ENCODE data around the gene JAZF1. TPM values are rescaled to one million over a fixed set of nuclear protein-coding genes. Genes with fewer than 3 reads are reported as not detected.

JAZF1 gene
- total RNA-seq, 1 experiment from 2014 or later, result 0.95 TPM

DNA sequence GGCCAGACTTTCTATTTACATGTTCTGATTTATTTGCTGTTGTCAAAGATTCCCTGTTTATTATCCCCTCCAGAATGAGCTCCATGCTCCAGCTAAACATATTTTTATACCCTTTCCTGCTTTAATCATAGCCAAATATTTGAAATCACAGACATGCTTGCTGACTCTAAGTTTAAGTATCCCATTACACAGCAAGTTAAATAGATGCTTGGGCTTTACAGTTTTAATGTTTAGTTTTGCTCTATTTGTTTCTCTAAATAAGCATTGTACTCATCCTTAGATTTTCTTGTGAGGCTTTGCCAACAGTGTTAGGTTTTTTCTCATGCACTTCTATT is 243.9 kb downstream of the JAZF1 start:
- peaks cover 4% of the 10 kb centered on the region for H3K27me3 Mint-ChIP-seq (ENCODE audit: insufficient read depth, unreplicated experiment)
- Histone ChIP-seq H3K9me3 (no peaks in the 10 kb centered on the region), H3K36me3 (ENCODE audit: control insufficient read depth, insufficient read depth, low read length) (no peaks in the 10 kb centered on the region), H3K4me3 (ENCODE audit: low read depth, low read length) (no peak overlapping the region), H3K4me1 (no peaks in the 10 kb centered on the region), H3K27me3 (replicated peaks; ENCODE audit: control insufficient read depth, insufficient read depth, low read length) (no peaks in the 10 kb centered on the region; the same call in 1 of the 2 replicates)
- no peak for DNase-seq
- no peak for TF ChIP-seq CTCF (IDR thresholded peaks at IDR 0.05; ENCODE audit: insufficient read depth in 1 of 2, low read depth in 1 of 2, low read length in 1 of 2, severe bottlenecking in 1 of 2, unreplicated experiment in 1 of 2)
- ChIA-PET CTCF (interaction anchor here (0.6 kb wide), 1 partner anchor 15 kb away, joined by 4 read pairs; no protein-coding TSS in a partner anchor), POLR2A (no interaction called here)
- no peak overlapping the region for H3K27ac Mint-ChIP-seq (ENCODE audit: unreplicated experiment)
- H3K4me1 Mint-ChIP-seq (ENCODE audit: low read depth, unreplicated experiment), result no peaks in the 10 kb centered on the region
- H3K4me3 Mint-ChIP-seq (ENCODE audit: unreplicated experiment), result no peak overlapping the region
- no peaks in the 10 kb centered on the region for H3K36me3 Mint-ChIP-seq (ENCODE audit: insufficient read depth, unreplicated experiment)
- intact Hi-C loops (cut with micrococcal nuclease; ENCODE audit: unreplicated experiment), result no loop called here
- BruUV-seq (replicated peaks), result no TSS peak
- H3K9me3 Mint-ChIP-seq (ENCODE audit: unreplicated experiment), result no peaks in the 10 kb centered on the region

- no peaks in the 10 kb centered on the region for H3K4me1 Mint-ChIP-seq (ENCODE audit: low read depth, unreplicated experiment)
- peaks cover 4% of the 10 kb centered on the region for H3K27me3 Mint-ChIP-seq (ENCODE audit: insufficient read depth, unreplicated experiment)
- H3K27ac Mint-ChIP-seq (ENCODE audit: unreplicated experiment), result no peak overlapping the region
- Histone ChIP-seq H3K36me3 (ENCODE audit: control insufficient read depth, insufficient read depth, low read length) (no peaks in the 10 kb centered on the region), H3K4me1 (no peaks in the 10 kb centered on the region), H3K9me3 (no peaks in the 10 kb centered on the region), H3K4me3 (ENCODE audit: low read depth, low read length) (no peak overlapping the region), H3K27me3 (replicated peaks; ENCODE audit: control insufficient read depth, insufficient read depth, low read length) (no peaks in the 10 kb centered on the region; the same call in 1 of the 2 replicates)
- CTCF ChIA-PET, result interaction anchor here (0.6 kb wide), 1 partner anchor 15 kb away, joined by 4 read pairs; no protein-coding TSS in a partner anchor
- H3K9me3 Mint-ChIP-seq (ENCODE audit: unreplicated experiment), result no peaks in the 10 kb centered on the region
- no TSS peak for BruUV-seq (replicated peaks)
- TF ChIP-seq CTCF (IDR thresholded peaks at IDR 0.05; ENCODE audit: insufficient read depth in 1 of 2, low read depth in 1 of 2, low read length in 1 of 2, severe bottlenecking in 1 of 2, unreplicated experiment in 1 of 2), result no peak
- POLR2A ChIA-PET, result no interaction called here
- no peaks in the 10 kb centered on the region for H3K36me3 Mint-ChIP-seq (ENCODE audit: insufficient read depth, unreplicated experiment)
- no peak overlapping the region for H3K4me3 Mint-ChIP-seq (ENCODE audit: unreplicated experiment)
- intact Hi-C loops (cut with micrococcal nuclease; ENCODE audit: unreplicated experiment), result no loop called here
- DNase-seq, result no peak
Measured at GRCh38 chr7:27936047-27936767, 244.4 kb downstream of the JAZF1 start.

DNA sequence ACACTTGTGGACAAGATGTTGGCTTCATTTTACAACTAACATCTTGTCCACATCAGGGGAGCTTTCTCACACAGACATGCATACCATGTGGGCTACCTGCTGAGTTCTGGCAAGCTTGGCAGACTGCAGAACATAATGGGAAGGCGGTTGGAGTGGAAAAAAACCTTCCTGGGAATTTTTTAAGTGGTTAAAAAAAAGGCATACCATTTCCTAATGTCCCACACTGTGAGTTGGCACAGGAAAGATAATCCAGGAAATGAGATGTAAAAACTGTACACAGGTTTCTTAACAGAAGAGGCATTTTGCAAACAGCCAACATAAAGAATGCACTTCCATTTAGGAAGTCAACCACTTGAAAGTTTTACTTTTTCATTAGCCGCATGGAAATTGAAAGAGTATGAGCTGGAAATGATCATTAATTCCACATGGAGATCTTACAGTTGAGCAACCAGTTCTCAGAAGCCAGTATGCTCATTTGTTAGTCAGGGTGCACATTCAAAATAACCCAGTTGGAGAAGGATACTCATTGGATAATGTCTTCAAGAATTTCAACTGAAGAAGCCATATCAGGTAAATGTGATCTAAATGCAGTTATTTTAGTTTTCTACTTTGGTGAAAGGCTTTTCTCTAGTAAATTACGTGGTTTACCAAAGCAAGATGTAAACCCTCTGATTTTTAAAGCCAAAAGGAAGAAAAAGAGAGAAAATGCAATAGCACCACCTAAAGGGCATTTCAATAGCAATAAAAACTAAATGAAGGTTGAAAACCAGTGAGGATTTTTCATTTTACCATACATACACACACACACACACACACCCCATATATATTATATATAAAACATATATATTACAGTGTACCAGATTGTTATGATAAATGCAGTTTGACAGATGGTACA is 246.7 kb downstream of the JAZF1 start:
- Mint-ChIP-seq H3K36me3 (ENCODE audit: insufficient read depth, unreplicated experiment) (no peaks in the 10 kb centered on the region), H3K9me3 (ENCODE audit: unreplicated experiment) (no peaks in the 10 kb centered on the region), H3K27me3 (ENCODE audit: insufficient read depth, unreplicated experiment) (no peaks in the 10 kb centered on the region), H3K4me1 (ENCODE audit: low read depth, unreplicated experiment) (no peaks in the 10 kb centered on the region), H3K27ac (ENCODE audit: unreplicated experiment) (no peak overlapping the region), H3K4me3 (ENCODE audit: unreplicated experiment) (no peak overlapping the region)
- Histone ChIP-seq H3K4me3 (ENCODE audit: low read depth, low read length) (no peak overlapping the region), H3K27me3 (replicated peaks; ENCODE audit: control insufficient read depth, insufficient read depth, low read length) (no peaks in the 10 kb centered on the region), H3K36me3 (ENCODE audit: control insufficient read depth, insufficient read depth, low read length) (no peaks in the 10 kb centered on the region), H3K9me3 (no peaks in the 10 kb centered on the region), H3K4me1 (no peaks in the 10 kb centered on the region)
- no TSS peak for BruUV-seq (replicated peaks)
- intact Hi-C loops (cut with micrococcal nuclease; ENCODE audit: unreplicated experiment), result no loop called here
- ChIA-PET POLR2A (no interaction called here), CTCF (interaction anchor here (0.5 kb wide), 1 partner anchor 439 kb away, joined by 6 read pairs; no protein-coding TSS in a partner anchor)
- DNase-seq, result no peak
- TF ChIP-seq CTCF (IDR thresholded peaks at IDR 0.05; ENCODE audit: insufficient read depth in 1 of 2, low read depth in 1 of 2, low read length in 1 of 2, severe bottlenecking in 1 of 2, unreplicated experiment in 1 of 2), result peak; percentile 41 to 44
